ENCODE results near the gene SHMT1.

The SHMT1 gene

DNA sequence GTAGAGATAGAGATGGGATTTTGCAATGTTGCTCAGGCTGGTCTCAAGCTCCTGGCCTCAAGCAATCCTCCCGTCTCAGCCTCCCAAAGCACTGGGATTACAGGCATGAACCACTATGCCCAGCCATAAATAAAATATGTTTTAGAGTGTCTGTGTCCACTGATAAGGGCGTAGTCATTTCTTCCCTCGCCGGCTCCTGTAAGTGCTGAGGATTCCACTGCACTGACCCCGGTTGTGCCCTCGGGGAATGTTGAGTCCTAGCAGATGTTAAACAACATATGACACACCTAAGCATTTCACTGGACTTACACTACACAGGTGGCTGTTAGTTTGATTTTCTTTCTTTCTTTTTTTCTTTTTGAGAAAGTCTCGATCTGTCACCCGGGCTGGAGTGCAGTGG, 5.6 kb upstream of the SHMT1 start:
- peaks cover 5% of the 10 kb centered on the region for H3K27me3 Mint-ChIP-seq (ENCODE audit: low read depth)
- TF ChIP-seq, protein P1, sequence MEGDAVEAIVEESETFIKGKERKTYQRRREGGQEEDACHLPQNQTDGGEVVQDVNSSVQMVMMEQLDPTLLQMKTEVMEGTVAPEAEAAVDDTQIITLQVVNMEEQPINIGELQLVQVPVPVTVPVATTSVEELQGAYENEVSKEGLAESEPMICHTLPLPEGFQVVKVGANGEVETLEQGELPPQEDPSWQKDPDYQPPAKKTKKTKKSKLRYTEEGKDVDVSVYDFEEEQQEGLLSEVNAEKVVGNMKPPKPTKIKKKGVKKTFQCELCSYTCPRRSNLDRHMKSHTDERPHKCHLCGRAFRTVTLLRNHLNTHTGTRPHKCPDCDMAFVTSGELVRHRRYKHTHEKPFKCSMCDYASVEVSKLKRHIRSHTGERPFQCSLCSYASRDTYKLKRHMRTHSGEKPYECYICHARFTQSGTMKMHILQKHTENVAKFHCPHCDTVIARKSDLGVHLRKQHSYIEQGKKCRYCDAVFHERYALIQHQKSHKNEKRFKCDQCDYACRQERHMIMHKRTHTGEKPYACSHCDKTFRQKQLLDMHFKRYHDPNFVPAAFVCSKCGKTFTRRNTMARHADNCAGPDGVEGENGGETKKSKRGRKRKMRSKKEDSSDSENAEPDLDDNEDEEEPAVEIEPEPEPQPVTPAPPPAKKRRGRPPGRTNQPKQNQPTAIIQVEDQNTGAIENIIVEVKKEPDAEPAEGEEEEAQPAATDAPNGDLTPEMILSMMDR (IDR thresholded peaks at IDR 0.05; ENCODE audit: unreplicated experiment in 3 of 3): no peak

DNA sequence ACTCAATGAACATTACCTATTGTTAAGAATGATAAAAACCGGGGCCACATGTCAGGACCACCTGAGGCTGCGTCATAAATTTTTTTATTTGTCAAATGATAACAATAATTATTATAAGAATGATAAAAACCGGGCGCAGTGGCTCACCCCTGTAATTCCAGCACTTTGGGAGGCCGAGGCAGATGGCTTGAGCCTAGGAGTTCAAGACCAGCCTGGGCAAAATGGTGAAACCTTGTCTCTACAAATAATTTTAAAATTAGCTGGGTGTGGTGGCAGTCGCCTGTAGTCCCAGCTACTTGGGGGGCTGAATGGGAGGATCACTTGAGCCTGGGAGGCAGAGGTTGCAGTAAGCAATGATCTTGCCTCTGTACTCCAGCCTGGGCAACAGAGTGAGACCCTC, 816 bp upstream of the SHMT1 start:
- no peak overlapping the region for H3K27ac Mint-ChIP-seq
- H3K4me3 Mint-ChIP-seq: no peak overlapping the region
- H3K4me1 Mint-ChIP-seq: peaks cover 8% of the 10 kb centered on the region
- TF ChIP-seq, protein P1 (IDR thresholded peaks at IDR 0.05; ENCODE audit: unreplicated experiment in 3 of 3): no peak
- H3K9me3 Mint-ChIP-seq: peaks cover 3% of the 10 kb centered on the region
- H3K27me3 Mint-ChIP-seq (ENCODE audit: low read depth): peaks cover 3% of the 10 kb centered on the region
- H3K36me3 Mint-ChIP-seq (ENCODE audit: low read depth): peaks cover 7% of the 10 kb centered on the region

More for the DNA sequence above, 5.6 kb upstream of the SHMT1 start:
- peaks cover 3% of the 10 kb centered on the region for H3K9me3 Mint-ChIP-seq
- no peaks in the 10 kb centered on the region for H3K4me1 Mint-ChIP-seq
- no peak overlapping the region for H3K4me3 Mint-ChIP-seq
- H3K36me3 Mint-ChIP-seq (ENCODE audit: low read depth): no peaks in the 10 kb centered on the region
- H3K27ac Mint-ChIP-seq: no peak overlapping the region

DNA sequence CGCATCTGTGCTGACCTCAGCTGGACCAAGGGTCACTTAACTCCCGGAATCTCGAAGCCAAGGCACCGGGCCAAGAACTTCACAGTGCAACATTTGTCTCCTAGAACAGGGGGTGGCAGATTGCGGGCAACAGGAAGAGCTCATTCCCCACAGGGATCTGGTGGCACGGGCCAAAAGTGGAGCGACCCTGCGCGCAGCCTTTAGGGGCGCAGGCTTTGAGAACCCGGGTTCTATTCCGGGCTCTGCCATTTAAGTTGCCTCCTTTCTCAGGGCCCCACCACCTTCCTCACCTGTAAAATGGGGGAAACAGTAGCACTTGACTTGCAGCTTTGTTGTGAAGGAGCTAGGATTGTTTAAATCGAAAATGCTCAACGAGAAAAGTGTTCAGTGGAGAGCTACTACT, 651 bp downstream of the SHMT1 start:
- TF ChIP-seq, protein P1 (IDR thresholded peaks at IDR 0.05; ENCODE audit: unreplicated experiment in 3 of 3): no peak
- peak overlapping the region; percentile 93 to 96 (median 95) for H3K4me3 Mint-ChIP-seq
- H3K4me1 Mint-ChIP-seq: peaks cover 8% of the 10 kb centered on the region
- H3K9me3 Mint-ChIP-seq: peaks cover 3% of the 10 kb centered on the region
- H3K36me3 Mint-ChIP-seq (ENCODE audit: low read depth): peaks cover 7% of the 10 kb centered on the region
- peak overlapping the region; percentile 60 to 92 (median 70) for H3K27ac Mint-ChIP-seq
- peaks cover 3% of the 10 kb centered on the region for H3K27me3 Mint-ChIP-seq (ENCODE audit: low read depth)

DNA sequence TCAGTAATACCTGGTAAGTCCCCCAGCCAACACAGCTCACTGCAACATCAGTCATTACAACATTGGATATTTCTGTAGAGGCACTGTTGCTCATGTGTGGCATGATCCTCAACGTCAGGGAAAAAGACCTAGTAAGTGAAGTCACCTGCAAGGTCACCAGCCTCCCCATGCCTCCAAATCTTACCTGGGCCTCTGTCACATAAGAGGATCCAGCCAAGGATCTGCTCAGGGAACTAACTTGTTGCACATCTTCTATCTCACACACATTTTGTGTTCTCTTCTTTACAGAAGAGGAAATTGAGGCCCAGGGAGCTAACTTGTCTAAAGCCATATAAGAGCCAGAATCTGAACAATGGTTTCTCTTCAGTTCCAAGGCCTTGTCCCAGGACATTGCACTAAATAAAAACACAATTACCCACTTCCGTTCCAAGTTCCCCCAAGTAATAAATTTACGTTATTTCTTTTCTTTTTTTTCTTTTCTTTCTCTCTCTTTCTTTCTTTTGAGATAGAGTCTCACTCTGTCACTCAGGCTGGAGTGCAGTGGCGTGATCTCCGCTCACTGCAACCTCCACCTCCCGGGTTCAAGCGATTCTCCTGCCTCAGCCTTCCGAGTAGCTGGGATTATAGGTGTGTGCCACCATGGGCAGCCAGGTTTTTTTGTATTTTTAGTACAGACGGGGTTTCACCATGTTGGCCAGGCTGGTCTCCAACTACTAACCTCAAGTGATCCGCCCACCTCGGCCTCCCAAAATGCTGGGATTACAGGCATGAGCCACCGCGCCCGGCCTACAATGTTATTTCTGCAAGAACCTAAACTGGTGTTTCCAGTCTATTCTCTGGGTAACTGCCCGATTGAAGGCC, 1.3 kb downstream of the SHMT1 start:
- H3K27me3 Mint-ChIP-seq (ENCODE audit: low read depth): peaks cover 3% of the 10 kb centered on the region
- no peaks in the 10 kb centered on the region for H3K9me3 Mint-ChIP-seq
- H3K4me1 Mint-ChIP-seq: peaks cover 8% of the 10 kb centered on the region
- peaks cover 7% of the 10 kb centered on the region for H3K36me3 Mint-ChIP-seq (ENCODE audit: low read depth)
- H3K4me3 Mint-ChIP-seq: peak overlapping the region; percentile 93 to 96 (median 95)
- peak overlapping the region; percentile 60 to 92 (median 70) for H3K27ac Mint-ChIP-seq
- TF ChIP-seq, protein P1 (IDR thresholded peaks at IDR 0.05; ENCODE audit: unreplicated experiment in 3 of 3): no peak

DNA sequence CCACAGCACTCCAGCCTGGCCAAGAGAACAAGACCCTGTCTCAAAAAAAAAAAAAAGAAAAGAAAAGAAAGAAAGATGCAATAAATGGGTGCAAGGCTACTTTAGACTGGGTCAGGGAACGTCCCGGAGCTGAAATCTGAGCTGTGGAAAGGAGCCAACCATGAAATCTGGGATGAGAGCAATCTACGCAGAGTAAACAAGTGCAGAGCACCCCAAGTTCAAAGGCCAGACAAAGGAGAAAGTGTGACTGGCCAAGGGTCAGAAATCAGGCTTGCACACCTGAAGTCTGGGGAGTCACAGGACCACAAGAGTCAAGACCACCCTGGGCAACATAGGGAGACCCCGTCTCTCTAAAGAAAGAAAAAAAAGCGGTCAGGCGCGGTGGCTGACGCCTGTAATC, 2.8 kb downstream of the SHMT1 start:
- TF ChIP-seq, protein P1 (IDR thresholded peaks at IDR 0.05; ENCODE audit: unreplicated experiment in 3 of 3): no peak
- H3K27ac Mint-ChIP-seq: peak overlapping the region in 1 of 3 experiments; percentile 51
- peaks cover 14% of the 10 kb centered on the region for H3K36me3 Mint-ChIP-seq (ENCODE audit: low read depth)
- no peaks in the 10 kb centered on the region for H3K9me3 Mint-ChIP-seq
- peaks cover 8% of the 10 kb centered on the region for H3K4me1 Mint-ChIP-seq
- H3K27me3 Mint-ChIP-seq (ENCODE audit: low read depth): peaks cover 3% of the 10 kb centered on the region
- H3K4me3 Mint-ChIP-seq: peak overlapping the region; percentile 19 to 59 (median 22)

DNA sequence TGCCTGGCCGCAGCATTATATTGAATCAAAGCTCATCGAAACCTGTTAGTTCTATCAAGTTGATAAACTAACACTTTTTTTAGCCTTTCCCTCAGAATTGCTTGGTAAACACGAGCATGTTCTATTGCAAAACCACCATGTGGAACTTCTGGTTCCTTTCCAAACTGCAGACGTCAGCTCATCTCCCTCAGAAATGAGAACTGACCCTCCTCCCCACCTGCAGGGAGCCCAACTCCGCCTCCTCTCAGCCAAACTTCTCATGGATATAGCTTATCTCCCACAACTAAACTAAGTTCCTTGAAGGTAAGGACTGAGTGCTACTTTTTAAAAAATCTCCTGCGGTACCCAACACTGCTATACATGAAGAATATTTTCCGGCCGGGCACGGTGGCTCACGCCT, 6.7 kb downstream of the SHMT1 start:
- Mint-ChIP-seq H3K4me3 (no peak overlapping the region), H3K9me3 (no peaks in the 10 kb centered on the region), H3K27ac (peak overlapping the region in 2 of 3 experiments; percentile 37 to 40), H3K4me1 (no peaks in the 10 kb centered on the region), H3K36me3 (ENCODE audit: low read depth) (peaks cover 33% of the 10 kb centered on the region), H3K27me3 (ENCODE audit: low read depth) (no peaks in the 10 kb centered on the region)
- TF ChIP-seq, protein P1 (IDR thresholded peaks at IDR 0.05; ENCODE audit: unreplicated experiment in 3 of 3): no peak

Measured in nephron (organoid).